GM08714 (cell line): Measurements from ENCODE around the gene GCK.

Experiments used
- H3K4me3 ChIP-seq: fragments of 200-500 bp; sonication (Bioruptor generic); 2 replicates; pipeline ENCODE4 v1.5.1; 2014; ENCODE audit warnings: mild to moderate bottlenecking, low read length, inconsistent platforms
- ZNF274 ChIP-seq: IDR thresholded peaks from 2 replicates; pipeline ENCODE4 v1.6.1; 2012; ENCODE audit warnings: mild to moderate bottlenecking, low read depth, low read length

GCK gene

DNA sequence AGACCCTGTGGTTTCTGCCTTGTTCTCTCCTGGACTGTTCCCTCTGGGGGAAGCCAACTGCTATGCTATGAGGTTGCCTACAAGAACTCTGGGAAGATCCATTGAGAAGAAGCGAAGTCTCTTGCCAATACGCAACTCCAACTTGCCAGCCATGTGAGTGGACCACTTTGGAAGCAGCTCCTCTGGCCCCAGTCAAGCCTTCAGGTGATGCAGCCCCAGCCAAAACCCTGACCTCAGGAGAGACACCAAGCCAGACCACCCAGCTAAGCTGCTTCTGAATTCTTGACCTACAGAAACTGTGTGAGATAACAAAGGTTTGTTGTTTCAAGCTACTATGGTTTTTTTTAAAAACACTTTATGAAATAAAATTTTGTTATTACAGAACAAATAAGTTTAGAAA is 27.9 kb downstream of the GCK start:
- no peak for TF ChIP-seq ZNF274
- H3K4me3 ChIP-seq, result no peak overlapping the region

DNA sequence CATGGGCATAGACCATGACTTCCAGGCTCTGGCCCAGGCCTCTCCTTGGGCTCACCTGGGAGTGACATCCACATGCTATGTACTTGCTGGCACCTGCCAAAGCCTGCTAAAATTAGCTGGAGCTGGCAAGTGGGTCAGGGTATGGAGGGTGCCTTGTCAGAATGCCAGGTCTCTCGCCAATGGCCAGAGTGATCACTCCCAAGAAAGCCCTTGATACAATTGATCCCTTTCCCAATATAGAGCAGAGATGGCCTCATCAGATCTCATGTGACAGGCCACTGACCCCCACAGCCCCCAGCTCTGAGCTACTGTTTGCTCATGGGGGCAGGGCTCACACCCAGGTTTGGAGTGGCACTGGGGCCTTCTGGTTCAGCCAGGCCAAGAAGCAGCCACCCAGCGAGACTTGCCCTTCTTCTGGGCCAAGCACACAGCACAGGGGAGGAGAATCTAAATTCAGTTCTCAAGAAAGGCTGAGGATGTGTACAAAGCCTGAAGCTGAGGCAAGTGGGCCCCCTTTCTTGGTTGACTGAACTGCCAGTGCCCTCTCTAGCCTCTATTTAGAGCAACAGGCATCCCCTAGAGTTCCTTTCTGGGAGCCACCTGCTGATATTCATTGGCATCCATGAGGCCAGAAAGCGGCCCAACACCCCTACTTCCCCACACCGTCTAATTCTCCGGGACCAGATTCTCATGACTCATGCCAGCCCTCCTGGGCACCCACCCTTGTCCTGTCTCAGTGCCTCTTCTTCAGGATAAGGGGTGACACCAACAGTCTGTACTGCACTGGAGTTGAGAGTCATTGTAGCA is 29.2 kb downstream of the GCK start:
- TF ChIP-seq ZNF274, result no peak
- no peak overlapping the region for H3K4me3 ChIP-seq

DNA sequence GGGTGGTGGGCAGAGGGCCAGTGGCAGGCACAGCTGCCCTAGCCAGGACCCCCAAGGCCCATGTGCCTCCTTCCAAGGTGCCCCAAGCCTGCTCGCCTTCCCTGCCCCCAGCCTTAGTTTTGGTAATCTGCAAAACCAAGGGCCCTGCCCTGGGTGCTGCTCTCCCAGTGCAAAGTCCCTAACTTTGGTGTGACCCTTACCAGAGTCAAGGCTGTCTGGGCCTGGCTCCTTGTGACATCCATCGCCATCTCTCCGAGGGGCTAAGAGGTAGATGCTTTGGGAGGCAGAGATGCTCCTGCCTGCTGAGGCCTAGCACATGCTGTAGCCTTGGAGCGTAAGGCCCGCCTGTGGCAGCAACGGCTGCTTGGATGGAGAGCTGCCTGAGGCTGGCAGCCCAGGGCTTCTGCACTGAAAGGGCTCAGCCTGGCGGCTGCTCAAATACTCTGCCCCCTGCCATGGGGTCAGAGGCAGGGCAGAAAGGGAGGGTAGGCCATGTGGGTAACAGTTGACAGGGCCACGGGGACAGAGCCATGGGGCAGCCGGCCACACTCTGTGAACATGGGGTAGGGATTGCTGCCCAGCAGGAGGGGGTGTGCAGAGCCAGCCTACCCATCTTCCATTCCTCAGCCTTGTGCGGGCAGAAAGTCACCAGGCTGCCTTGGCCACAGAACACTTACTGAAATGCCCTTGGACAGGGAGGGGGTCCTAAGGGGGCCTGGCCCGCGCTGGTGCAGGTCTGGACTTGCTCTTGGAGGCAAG is 30.2 kb downstream of the GCK start:
- no peak overlapping the region for H3K4me3 ChIP-seq
- TF ChIP-seq ZNF274, result no peak

DNA sequence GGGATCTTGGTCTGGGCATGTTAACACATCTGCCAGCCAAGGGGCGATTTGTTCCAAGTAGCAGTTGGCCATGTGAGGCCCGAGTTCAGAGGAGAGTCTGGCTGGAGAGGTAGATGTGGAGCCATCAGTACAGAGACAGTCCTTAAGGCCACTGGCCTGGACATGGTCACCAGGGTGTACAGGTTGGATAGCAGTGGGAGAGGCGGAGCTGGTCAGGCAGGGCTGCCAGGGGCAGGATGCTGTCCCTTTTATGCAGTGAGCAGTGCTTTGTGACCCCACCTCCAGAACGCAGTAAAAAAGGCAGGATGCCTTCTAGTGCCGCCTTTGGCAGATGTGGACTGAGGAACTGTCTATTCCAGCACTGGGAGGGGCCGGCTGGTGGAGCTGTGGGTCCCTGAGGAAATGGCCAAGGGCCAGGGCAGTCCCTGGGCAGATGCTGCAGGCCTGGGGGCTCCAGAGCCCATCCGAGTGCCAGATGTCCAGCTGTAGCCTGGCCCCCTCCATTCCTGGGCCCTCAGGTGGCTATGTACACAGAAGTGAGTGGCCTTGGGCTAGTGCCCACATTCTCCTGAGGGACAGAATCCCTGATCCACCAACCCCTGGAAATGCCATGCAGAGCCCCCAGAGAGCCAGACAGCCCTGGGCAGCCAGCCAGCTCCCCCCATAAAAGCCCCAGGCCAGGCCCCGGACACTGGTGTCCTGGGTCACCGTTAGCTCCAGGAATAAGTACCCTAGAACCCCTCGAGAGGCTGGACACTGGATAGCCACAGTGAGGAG is 31.0 kb downstream of the GCK start:
- no peak for TF ChIP-seq ZNF274
- H3K4me3 ChIP-seq, result no peak overlapping the region

DNA sequence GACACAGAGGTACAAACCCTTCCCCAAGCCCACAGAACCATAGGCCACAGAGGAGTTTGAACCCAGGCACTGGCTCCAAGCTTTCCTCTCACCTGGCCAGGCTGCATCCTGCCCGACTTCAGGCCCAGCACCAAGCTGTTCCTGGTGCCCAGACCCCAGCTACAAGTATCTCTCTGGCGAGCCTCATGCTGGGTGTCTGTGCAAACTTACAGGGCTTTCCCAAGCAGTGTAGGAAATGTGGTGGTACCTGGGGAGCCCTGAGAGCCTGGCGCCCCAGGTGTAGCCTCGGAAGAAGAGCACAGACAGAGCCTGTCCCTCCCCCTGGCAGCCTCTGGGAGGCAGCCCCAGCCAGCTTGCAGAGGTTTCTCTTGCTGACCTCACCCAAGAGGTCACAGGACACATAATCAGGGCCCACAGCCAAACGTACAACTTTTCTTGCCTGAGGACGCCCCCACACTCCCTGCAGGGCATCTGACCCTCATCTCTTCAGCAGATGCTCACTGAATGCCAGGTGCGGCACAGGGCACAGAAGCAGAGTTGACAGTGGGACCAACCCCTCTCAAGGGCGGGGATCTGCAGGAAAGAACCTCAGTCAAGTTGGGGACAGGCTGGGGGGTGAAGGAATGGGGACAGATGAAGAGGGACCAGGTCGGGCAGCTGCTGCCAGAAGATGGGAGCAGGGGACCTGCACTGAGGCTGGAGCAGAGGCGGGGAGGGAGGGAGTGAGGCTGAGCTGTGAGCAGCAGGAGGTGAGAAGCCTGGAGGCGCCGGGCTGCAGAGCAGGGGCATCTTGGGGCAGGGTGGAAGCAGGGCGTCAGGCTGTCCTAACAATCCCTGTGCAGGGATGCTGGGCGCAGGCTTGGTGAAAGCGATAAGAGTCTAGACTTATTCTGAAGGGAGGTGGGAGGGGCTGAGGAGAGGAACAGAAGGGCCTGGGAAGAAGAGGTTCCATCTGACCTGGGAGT is 31.8 kb downstream of the GCK start:
- no peak for TF ChIP-seq ZNF274
- no peak overlapping the region for H3K4me3 ChIP-seq

- TF ChIP-seq ZNF274, result no peak
These were observed 32.7 kb downstream of the GCK start for GRCh38 chr7:44156453-44157010.

GRCh38 chr7:44155191-44156185 is 33.8 kb downstream of the GCK start:
- no peak for TF ChIP-seq ZNF274
- H3K4me3 ChIP-seq, result no peak overlapping the region

More at GRCh38 chr7:44156453-44157010, 32.7 kb downstream of the GCK start:
- H3K4me3 ChIP-seq, result no peak overlapping the region

DNA sequence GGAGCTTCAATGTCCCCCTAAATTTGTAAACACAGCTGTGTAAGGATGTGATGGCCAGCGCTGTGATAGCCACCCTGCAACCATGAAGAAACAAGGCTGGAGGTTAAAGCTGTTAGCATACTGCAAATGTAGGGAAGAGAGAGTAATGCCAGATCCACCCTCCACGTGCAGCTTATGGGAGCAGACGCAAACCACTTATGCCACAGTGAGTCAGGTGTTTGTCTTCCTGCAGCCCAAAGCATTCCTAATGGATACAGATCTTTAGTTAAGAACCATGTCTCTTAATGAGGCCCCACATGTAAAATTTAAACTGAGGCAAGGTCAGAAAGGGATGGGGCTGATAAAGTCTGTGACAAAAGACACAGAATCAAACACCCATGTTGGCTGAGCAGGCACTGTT is 34.5 kb downstream of the GCK start:
- H3K4me3 ChIP-seq, result no peak overlapping the region
- no peak for TF ChIP-seq ZNF274

DNA sequence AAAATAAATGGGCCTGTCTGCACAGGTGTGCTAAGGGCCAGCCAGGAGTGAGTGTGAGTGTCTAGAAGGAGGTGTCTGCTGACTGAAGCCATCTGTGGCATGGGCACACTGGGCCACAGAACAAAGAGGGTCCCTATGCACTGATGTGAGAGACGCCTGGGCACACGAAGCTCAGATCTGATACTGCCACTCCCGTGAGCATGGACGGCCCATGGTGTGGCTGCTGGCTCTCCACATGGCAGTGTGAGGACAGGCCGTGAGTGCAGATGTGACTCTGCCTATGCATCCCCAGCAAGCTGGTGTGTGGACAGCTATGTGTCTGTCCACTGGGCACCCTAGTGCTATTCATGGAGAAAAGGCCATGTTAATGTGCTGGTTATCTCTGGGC is 35.3 kb downstream of the GCK start:
- no peak overlapping the region for H3K4me3 ChIP-seq
- no peak for TF ChIP-seq ZNF274

GRCh38 chr7:44152971-44153947 is 36.0 kb downstream of the GCK start:
- H3K4me3 ChIP-seq, result no peak overlapping the region
- TF ChIP-seq ZNF274, result no peak

DNA sequence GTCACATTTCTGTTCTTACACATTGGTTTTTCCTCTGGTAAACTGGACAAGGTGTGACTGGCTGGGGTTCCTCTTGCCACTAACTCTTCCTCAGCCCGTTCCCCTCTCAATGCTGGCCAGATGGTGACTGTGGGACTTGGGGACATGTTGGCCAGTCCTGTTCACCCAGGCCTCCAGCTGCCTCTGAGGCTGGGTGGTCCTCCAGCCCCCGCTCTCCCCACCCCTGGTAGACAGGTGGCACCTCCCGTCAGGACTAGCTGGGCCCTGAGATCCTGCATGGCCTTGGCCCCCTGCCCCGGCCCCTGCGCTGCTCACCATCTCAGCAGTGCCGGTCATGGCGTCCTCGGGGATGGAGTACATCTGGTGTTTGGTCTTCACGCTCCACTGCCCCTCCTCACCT is 37.3 kb downstream of the GCK start:
- no peak for TF ChIP-seq ZNF274
- H3K4me3 ChIP-seq, result no peak overlapping the region
